B cell (primary cell): ENCODE data around the gene IL22RA2. TPM values are rescaled to one million over a fixed set of nuclear protein-coding genes. Genes with fewer than 3 reads are reported as not detected.

ENCODE experiments used
- ATAC-seq: fragments of 200-7000 bp; cut with Tn5 transposase; one replicate; pipeline ENCODE4 v1.10.0; 2021; ENCODE audit warnings: low read depth, mild to moderate bottlenecking, moderate number of reproducible peaks, moderate library complexity
- CTCF ChIA-PET: fragments of 350-600 bp; sonication (Branson Sonifier 250); formaldehyde crosslinking; loops from one replicate; lab custom pipeline; 2021; ENCODE audit warnings: antibody characterized with exemption, inconsistent platforms; lab: Charles Lee
- POLR2A ChIA-PET: fragments of 350-600 bp; sonication (Branson Sonifier 250); formaldehyde crosslinking; loops from one replicate; lab custom pipeline; 2021; ENCODE audit warnings: antibody characterized with exemption; lab: Charles Lee
- DNase-seq: peaks from one replicate; pipeline ENCODE4 v3.0.0; 2013
- H2AFZ ChIP-seq: 2 replicates; pipeline ENCODE4 v1.6.1; 2012; ENCODE audit warnings: mild to moderate bottlenecking, low read depth, low read length; ENCODE audit not compliant: insufficient read depth, poor library complexity, severe bottlenecking
- H3K27ac ChIP-seq, 2 donors: 1 replicate in 1 of 2; 2 replicates in 1 of 2; pipeline ENCODE4 v1.5.1; 2012 to 2013; ENCODE audit warnings: low read length in 2 of 2, mild to moderate bottlenecking in 2 of 2, moderate library complexity in 1 of 2
- H3K27me3 ChIP-seq, 4 experiments: fragments of 200-600 bp in 1 of 4; sonication (generic) in 1 of 4; replicated peaks in 1 of 4; 1 replicate in 2 of 4; 2 replicates in 2 of 4; pipeline versions ENCODE4 v1.6.1 to v1.7.0; 2013 to 2016; ENCODE audit warnings: low read length in 3 of 4, mild to moderate bottlenecking in 2 of 4, mixed read lengths in 1 of 4, moderate library complexity in 1 of 4; ENCODE audit not compliant: insufficient read depth in 4 of 4, control insufficient read depth in 3 of 4; ENCODE audit errors: control extremely low read depth in 1 of 4
- H3K36me3 ChIP-seq, 2 experiments: replicated peaks in 1 of 2; 1 replicate in 1 of 2; 2 replicates in 1 of 2; pipeline versions ENCODE4 v1.6.1 to v1.7.1; 2013; ENCODE audit warnings: low read length in 1 of 2; ENCODE audit not compliant: insufficient read depth in 2 of 2, control insufficient read depth in 1 of 2; ENCODE audit errors: control extremely low read depth in 1 of 2, extremely low read depth in 1 of 2
- H3K4me1 ChIP-seq, 2 donors: fragments of 200-600 bp in 1 of 2; sonication (generic) in 1 of 2; 1 replicate in 1 of 2; 2 replicates in 1 of 2; pipeline versions ENCODE4 v1.5.1 to v1.6.1; 2013 to 2017; ENCODE audit warnings: low read length in 2 of 2; ENCODE audit not compliant: control insufficient read depth in 2 of 2, insufficient read depth in 2 of 2
- H3K4me2 ChIP-seq: replicated peaks from 2 replicates; pipeline ENCODE3; 2012; ENCODE audit warnings: mild to moderate bottlenecking, low read depth, low read length; ENCODE audit not compliant: poor library complexity, severe bottlenecking
- H3K4me3 ChIP-seq, 5 experiments: fragments of 200-600 bp in 1 of 5; sonication (generic) in 1 of 5; 1 replicate in 3 of 5; 2 replicates in 2 of 5; pipeline versions ENCODE4 v1.5.1 to v1.7.0; 2011 to 2016; ENCODE audit warnings: low read length in 4 of 5, mild to moderate bottlenecking in 4 of 5, low read depth in 2 of 5, control low read depth in 1 of 5, moderate library complexity in 1 of 5; ENCODE audit not compliant: insufficient read depth in 1 of 5; ENCODE audit errors: control extremely low read depth in 1 of 5, extremely low read depth in 1 of 5
- H3K79me2 ChIP-seq: fragments of 200-600 bp; sonication (generic); one replicate; pipeline ENCODE4 v1.6.0; 2016; ENCODE audit warnings: low read length; ENCODE audit not compliant: control insufficient read depth, insufficient read depth
- H3K9ac ChIP-seq: fragments of 200-600 bp; sonication (generic); 2 replicates; pipeline ENCODE4 v1.6.1; 2017; ENCODE audit warnings: mild to moderate bottlenecking, low read length, moderate library complexity
- H3K9me3 ChIP-seq, 3 donors: one replicate each; pipeline versions ENCODE4 v1.6.1 to v1.7.1; 2013; ENCODE audit warnings: low read length in 2 of 3; ENCODE audit not compliant: control insufficient read depth in 2 of 3, insufficient read depth in 1 of 3; ENCODE audit errors: control extremely low read depth in 1 of 3
- H4K20me1 ChIP-seq: 2 replicates; pipeline ENCODE4 v1.6.0; 2012; ENCODE audit warnings: mild to moderate bottlenecking, low read length; ENCODE audit not compliant: insufficient read depth, control insufficient read depth, poor library complexity, severe bottlenecking
- H3K27ac Mint-ChIP-seq: one replicate; pipeline ENCODE4 v1.8.0; 2021; ENCODE audit warnings: mixed read lengths
- H3K27me3 Mint-ChIP-seq: one replicate; pipeline ENCODE4 v1.8.0; 2021; ENCODE audit warnings: mixed read lengths
- H3K4me1 Mint-ChIP-seq: one replicate; pipeline ENCODE4 v1.8.0; 2021; ENCODE audit warnings: mixed read lengths
- H3K4me3 Mint-ChIP-seq: one replicate; pipeline ENCODE4 v1.8.0; 2021; ENCODE audit warnings: mixed read lengths
- H3K9me3 Mint-ChIP-seq: one replicate; pipeline ENCODE4 v1.8.0; 2022; ENCODE audit warnings: mixed read lengths; ENCODE audit not compliant: insufficient read depth
- EZH2 ChIP-seq: IDR thresholded peaks from 2 replicates; pipeline ENCODE4 v1.6.1; 2012; ENCODE audit warnings: borderline replicate concordance, low read depth, mild to moderate bottlenecking, moderate library complexity, low read length; ENCODE audit not compliant: insufficient read depth, poor library complexity, severe bottlenecking
- WGBS: methylation state at CpG from one replicate; pipeline ENCODE4 v1.1.5; 2013; ENCODE audit warnings: missing lambda C conversion rate; ENCODE audit not compliant: insufficient coverage; 5-methylcytosine and 5-hydroxymethylcytosine counted together
- intact Hi-C: fragments of 100-400 bp; cut with micrococcal nuclease; formaldehyde crosslinking; loops from one replicate; pipeline ENCODE4 v1.10.0; 2022
- polyA plus RNA-seq: library from polyadenylated mRNA; depleted of rRNA; stranded (reverse); fragments of >200 nt; gene quantifications from 2 replicates; pipeline ENCODE4 v1.2.3, GENCODE V29; 2012
- total RNA-seq, 2 donors: library from RNA; stranded (reverse); fragments of 120-200 nt in 1 of 2; gene quantifications; 1 replicate in 1 of 2; 2 replicates in 1 of 2; pipeline versions ENCODE4 v1.2.3 to v1.2.4, GENCODE V29; 2013 to 2022
- TF ChIP-seq, protein P1 (sequence below): fragments of 200-600 bp; IDR thresholded peaks from one replicate; pipeline ENCODE4 v1.8.0; 2022; ENCODE audit warnings: antibody characterized with exemption, mild to moderate bottlenecking

IL22RA2 gene
- total and polyA plus RNA-seq, 2 donors (not counting 1 experiment from before 2014, with no cell fraction given), result not detected

DNA sequence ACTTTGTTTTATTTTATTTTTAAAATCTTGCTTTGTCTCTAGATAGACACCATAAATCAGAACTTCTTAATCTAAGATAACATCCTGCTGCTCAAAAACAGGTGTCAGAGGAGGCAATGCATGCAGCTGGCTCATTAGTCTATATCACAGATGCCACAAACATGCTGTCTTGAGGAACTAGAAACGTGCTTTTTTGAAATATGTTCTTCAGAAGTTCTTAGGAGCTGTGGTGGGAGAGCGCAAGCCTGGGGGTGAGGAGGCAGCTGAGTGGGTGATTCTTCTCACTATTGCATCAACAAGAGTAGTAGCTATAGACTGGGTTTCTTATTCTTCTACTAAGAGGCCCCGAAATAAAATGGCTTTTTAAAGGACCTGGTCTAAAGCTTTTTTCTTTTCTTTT is 23.4 kb downstream of the IL22RA2 start:
- Histone ChIP-seq H3K36me3 (no peaks in the 10 kb centered on the region), H3K4me3 (no peak overlapping the region), H3K9ac (no peak overlapping the region), H3K4me2 (peak overlapping the region; percentile 39), H3K27ac (peak overlapping the region in 1 of 2 donors; percentile 49), H3K27me3 (no peaks in the 10 kb centered on the region), H2AFZ (peak overlapping the region; percentile 48), H3K9me3 (peaks cover 0 to 6% (median 0%) of the 10 kb centered on the region in 3 donors), H3K79me2 (no peaks in the 10 kb centered on the region), H4K20me1 (no peaks in the 10 kb centered on the region), H3K4me1 (peaks cover 13 to 14% of the 10 kb centered on the region in 2 donors)
- CTCF ChIA-PET, result interaction anchor here (0.7 to 3.3 kb wide), 3 partner anchors 16 to 56 kb away, joined by 3 to 17 read pairs (median 5); no protein-coding TSS in a partner anchor
- Mint-ChIP-seq H3K9me3 (peaks cover 3% of the 10 kb centered on the region), H3K4me3 (peak overlapping the region; percentile 27), H3K27me3 (no peaks in the 10 kb centered on the region), H3K4me1 (peaks cover 20% of the 10 kb centered on the region), H3K27ac (peak overlapping the region; percentile 88)
- DNase-seq (peak; percentile 24), ATAC-seq (peak; percentile 57)
- WGBS, result no CpG with 5 or more reads among the region's 3 CpGs
- intact Hi-C loops, result no loop called here
- POLR2A ChIA-PET, result interaction anchor here (0.6 kb wide), 1 partner anchor 248 kb away, joined by 4 read pairs; no protein-coding TSS in a partner anchor
- TF ChIP-seq EZH2, result no peak
- TF ChIP-seq, protein P1, sequence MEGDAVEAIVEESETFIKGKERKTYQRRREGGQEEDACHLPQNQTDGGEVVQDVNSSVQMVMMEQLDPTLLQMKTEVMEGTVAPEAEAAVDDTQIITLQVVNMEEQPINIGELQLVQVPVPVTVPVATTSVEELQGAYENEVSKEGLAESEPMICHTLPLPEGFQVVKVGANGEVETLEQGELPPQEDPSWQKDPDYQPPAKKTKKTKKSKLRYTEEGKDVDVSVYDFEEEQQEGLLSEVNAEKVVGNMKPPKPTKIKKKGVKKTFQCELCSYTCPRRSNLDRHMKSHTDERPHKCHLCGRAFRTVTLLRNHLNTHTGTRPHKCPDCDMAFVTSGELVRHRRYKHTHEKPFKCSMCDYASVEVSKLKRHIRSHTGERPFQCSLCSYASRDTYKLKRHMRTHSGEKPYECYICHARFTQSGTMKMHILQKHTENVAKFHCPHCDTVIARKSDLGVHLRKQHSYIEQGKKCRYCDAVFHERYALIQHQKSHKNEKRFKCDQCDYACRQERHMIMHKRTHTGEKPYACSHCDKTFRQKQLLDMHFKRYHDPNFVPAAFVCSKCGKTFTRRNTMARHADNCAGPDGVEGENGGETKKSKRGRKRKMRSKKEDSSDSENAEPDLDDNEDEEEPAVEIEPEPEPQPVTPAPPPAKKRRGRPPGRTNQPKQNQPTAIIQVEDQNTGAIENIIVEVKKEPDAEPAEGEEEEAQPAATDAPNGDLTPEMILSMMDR, result no peak

DNA sequence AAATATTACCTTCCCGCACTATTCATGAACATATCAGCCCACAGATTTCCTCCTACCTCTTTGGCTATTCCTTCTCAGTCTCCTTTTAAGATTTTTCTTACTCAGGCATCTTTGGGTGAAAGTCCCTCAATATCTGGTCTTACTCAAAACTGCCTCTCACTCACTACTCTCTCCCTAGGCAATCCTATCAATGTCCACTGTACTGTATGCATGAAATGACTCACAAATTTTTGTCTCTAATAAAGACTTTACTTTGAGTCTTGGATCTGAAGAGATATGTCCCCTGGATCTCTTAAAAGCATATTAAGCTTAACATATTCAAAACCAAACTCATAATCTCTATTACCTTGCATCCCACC is 24.4 kb downstream of the IL22RA2 start:
- 100% methylated on average over 1 of the region's 1 CpG for WGBS
- Histone ChIP-seq H3K36me3 (no peaks in the 10 kb centered on the region), H3K79me2 (no peaks in the 10 kb centered on the region), H3K9me3 (peaks cover 0 to 6% (median 0%) of the 10 kb centered on the region in 3 donors), H3K4me2 (no peak overlapping the region), H3K27me3 (no peaks in the 10 kb centered on the region), H4K20me1 (no peaks in the 10 kb centered on the region), H3K27ac (no peak overlapping the region), H2AFZ (no peak overlapping the region), H3K4me3 (no peak overlapping the region), H3K9ac (no peak overlapping the region), H3K4me1 (peaks cover 13 to 14% of the 10 kb centered on the region in 2 donors)
- POLR2A ChIA-PET, result no interaction called here
- TF ChIP-seq EZH2, result no peak
- TF ChIP-seq, protein P1, result no peak
- peaks cover 3% of the 10 kb centered on the region for H3K9me3 Mint-ChIP-seq
- H3K27me3 Mint-ChIP-seq, result no peaks in the 10 kb centered on the region
- intact Hi-C loops, result no loop called here
- DNase-seq (no peak), ATAC-seq (no peak)
- H3K4me1 Mint-ChIP-seq, result peaks cover 20% of the 10 kb centered on the region
- CTCF ChIA-PET, result interaction anchor here (1.6 to 3.3 kb wide), 2 partner anchors 17 to 55 kb away, joined by 5 to 17 read pairs; no protein-coding TSS in a partner anchor
- no peak overlapping the region for H3K27ac Mint-ChIP-seq
- H3K4me3 Mint-ChIP-seq, result no peak overlapping the region
